Astrocyte of the spinal cord (primary cell): Measurements from ENCODE around the gene SGIP1.

Experiments
- DNase-seq: peaks from one replicate; pipeline ENCODE4 v3.0.0; 2011; ENCODE audit warnings: low read depth, low spot score
- H3K4me3 ChIP-seq: 2 replicates; pipeline ENCODE4 v1.5.1; 2011; ENCODE audit warnings: low read depth, mild to moderate bottlenecking, low read length, moderate library complexity
- in situ Hi-C: cut with HindIII; loops from 2 replicates; pipeline ENCODE4 v1.10.0; 2017; ENCODE audit warnings: low sequenced_read_pairs
- TF ChIP-seq, protein P1 (sequence below): IDR thresholded peaks from 2 replicates; pipeline ENCODE4 v1.5.1; 2012; ENCODE audit warnings: low read depth, mild to moderate bottlenecking, low read length, inconsistent platforms

Gene SGIP1

DNA sequence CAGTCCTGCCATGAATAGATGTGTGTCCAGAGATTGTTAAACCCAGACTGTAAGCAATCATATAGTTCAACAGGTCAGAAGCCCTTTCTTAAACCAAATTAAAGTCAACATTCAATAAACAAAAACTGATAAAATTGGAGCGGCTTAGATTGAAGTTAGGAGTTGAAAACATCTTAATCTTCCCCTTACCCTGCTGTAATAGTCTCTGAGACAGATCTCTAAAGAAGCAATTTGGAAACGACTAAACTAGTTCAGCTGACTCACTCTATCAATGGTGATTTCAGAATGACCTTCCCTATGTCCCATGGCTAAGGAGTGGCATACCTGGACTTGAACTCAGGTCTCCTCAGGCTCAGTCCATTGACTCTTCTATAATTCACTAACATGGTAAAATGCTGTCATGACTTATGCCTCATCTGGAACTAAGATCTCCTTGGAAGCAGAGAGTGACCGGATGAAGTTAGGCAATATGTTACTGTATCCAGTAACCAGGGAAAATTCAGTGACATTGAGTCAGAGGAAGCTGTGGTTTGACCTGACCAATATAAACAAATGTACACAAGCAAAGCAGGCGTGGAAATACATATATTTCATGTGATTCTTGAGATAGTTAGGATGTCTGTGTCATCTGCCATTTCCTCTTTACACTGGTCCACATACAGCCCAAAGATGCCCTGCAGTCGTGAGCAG, 30.1 kb downstream of the SGIP1 start:
- in situ Hi-C loops, result no loop called here
- peak; percentile 97 for DNase-seq
- H3K4me3 ChIP-seq, result no peak overlapping the region
- TF ChIP-seq, protein P1, sequence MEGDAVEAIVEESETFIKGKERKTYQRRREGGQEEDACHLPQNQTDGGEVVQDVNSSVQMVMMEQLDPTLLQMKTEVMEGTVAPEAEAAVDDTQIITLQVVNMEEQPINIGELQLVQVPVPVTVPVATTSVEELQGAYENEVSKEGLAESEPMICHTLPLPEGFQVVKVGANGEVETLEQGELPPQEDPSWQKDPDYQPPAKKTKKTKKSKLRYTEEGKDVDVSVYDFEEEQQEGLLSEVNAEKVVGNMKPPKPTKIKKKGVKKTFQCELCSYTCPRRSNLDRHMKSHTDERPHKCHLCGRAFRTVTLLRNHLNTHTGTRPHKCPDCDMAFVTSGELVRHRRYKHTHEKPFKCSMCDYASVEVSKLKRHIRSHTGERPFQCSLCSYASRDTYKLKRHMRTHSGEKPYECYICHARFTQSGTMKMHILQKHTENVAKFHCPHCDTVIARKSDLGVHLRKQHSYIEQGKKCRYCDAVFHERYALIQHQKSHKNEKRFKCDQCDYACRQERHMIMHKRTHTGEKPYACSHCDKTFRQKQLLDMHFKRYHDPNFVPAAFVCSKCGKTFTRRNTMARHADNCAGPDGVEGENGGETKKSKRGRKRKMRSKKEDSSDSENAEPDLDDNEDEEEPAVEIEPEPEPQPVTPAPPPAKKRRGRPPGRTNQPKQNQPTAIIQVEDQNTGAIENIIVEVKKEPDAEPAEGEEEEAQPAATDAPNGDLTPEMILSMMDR, result no peak

DNA sequence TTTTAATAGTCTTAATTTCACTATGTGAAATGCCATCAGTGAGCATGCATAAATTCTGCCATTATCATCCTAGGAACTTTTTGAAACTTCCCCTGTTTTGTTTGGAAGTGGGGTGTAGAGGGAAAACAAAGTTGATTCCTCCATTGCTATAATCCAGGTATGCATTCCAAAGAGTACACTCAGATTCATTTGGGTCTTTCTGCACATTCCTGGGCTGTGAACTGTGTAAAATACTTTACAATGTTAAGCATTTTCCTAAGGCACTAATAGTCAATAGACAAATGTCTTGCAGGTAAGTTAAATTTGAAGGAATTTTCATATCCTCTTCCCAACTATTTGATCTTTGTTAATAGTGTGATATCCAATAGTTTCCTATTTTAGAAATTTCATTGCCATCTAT, 36.2 kb downstream of the SGIP1 start:
- DNase-seq, result no peak
- TF ChIP-seq, protein P1, result no peak
- no peak overlapping the region for H3K4me3 ChIP-seq
- in situ Hi-C loops, result no loop called here

GRCh38 chr1:66571789-66572188, 37.8 kb downstream of the SGIP1 start:
- DNase-seq, result peak; percentile 53
- TF ChIP-seq, protein P1, result no peak
- in situ Hi-C loops, result no loop called here
- no peak overlapping the region for H3K4me3 ChIP-seq

GRCh38 chr1:66575739-66576138, 41.8 kb downstream of the SGIP1 start:
- in situ Hi-C loops, result no loop called here
- DNase-seq, result peak; percentile 70
- H3K4me3 ChIP-seq, result no peak overlapping the region
- TF ChIP-seq, protein P1, result no peak

DNA sequence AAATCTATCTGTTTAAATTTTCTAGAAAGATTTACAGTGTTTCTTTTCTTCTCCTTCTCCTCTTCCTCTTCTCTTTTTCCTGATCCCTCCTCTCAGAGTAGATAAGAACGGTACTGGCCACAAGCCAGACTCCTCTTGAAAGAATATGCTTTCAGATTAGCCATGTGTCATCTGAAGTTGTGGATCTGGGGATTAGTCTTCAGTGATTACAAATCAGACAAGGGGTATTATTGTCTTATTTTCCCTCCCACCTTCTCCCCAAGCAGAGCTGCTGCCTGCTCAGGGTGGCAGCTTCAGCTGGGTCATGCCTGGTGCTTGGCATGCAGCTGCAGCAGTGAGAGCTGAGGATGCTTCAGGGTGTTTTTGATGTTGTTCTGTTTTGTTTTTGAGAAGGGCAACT, 42.7 kb downstream of the SGIP1 start:
- in situ Hi-C loops, result no loop called here
- TF ChIP-seq, protein P1, result no peak
- no peak for DNase-seq
- no peak overlapping the region for H3K4me3 ChIP-seq

DNA sequence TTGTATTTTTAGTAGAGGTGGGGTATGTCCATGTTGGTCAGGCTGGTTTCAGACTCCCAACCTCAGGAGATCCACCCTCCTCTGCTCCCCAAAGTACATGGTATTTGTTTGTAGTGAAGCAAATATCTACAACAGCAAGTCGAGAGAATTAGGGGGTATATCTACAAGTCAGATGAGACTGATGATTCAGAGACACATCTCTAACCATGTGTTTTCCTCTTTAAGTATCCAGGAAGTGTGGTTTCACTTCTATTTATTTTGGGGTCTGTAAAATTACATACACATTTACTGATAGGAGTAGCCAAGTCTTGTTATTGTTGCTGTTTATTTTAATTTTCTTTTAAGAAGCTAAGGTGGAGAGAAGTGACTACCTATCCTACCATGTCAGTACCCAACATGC, 44.9 kb downstream of the SGIP1 start:
- DNase-seq, result no peak
- in situ Hi-C loops, result no loop called here
- H3K4me3 ChIP-seq, result no peak overlapping the region

More for the DNA sequence above, 44.9 kb downstream of the SGIP1 start:
- TF ChIP-seq, protein P1, result no peak
